Measurements from ENCODE around the gene LHPP.
"Not testable (repeated sequence)": the region's sequence is repeated elsewhere in the genome, so short reads cannot be mapped to it uniquely, and the experiment has no call there.

The LHPP gene

DNA sequence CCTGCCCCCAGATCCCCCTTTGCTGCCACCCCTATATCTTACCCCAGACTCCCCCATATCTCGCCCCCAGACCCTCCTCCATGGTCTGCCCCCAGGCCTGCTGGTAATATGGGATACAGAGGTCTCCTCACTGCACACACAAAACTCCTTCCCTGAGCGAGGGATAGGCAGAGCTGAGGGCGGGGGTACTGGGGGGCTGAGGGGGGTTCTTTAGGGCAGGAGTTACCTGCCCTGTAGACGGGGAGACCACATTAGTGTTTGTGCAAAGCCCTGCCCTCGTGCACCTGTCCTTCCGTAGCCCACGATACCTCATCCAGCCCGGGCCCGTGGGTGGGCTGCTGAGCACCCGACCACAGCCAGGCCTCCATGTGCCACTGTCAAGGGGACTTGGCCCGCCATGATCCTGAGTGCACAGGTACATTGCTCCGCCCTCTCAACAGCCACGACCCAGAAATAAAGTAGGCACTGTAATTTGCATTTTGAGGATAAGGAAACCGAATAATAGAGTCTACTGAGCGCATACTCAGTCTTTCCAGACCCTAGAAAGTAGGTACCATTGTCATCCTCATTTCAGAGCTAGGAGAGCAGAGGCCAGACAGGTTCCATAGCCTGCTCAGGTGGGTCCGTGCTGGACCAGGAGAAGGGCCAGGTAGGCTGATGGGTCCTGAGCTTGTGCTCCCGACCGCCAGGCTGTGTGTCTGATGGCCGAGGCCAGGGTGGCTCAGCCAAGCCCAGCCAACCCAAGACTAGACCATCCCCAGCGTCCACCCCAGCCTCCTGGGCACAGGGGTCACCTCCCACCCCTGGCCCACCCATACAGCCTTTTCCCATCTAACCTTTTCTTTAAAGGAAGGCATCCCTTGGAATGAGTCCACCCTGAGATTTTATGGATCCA, 115.2 kb downstream of the LHPP start:
- DNase-seq = no peak

DNA sequence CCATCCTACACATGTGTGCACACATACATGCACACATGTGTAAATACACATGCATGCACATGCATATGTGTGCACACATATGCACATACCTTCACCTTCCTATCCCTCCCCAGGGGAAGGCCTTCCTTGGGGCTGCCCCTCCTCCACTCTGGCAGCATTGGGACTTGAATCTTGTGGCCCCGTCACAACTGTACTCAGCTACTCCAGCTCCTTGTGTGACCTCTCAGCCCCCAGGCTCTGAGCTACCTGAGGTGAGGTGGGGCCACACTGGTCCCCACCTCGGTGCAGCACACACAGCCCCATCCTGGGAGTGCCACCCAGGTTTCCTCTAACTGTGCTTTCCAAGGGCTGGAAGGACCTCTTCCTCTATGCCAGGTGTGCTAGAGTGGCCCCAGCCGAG, 116.0 kb downstream of the LHPP start:
- no peak for DNase-seq

GRCh38 chr10:124578231-124579010, 116.8 kb downstream of the LHPP start:
- no peak for DNase-seq

DNA sequence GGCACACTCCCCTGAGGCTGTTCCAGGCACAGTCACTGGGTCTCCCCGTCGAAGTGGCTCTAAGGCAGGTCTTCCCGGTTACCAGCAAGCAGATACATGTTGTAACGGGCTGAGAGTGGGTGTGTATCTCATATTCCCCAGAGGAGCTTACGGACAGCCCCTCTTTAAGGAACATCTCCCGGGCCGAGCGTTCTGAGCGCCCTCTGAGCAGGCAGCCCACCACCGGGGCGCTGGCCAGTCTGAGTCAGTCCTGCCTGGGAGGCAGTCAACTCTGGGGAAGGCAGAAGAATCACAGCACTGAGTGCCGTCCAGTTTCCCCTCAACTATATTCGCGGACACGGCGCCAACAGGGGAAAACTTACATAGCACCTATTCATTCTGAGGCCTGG, 117.4 kb downstream of the LHPP start:
- no peak for DNase-seq

DNA sequence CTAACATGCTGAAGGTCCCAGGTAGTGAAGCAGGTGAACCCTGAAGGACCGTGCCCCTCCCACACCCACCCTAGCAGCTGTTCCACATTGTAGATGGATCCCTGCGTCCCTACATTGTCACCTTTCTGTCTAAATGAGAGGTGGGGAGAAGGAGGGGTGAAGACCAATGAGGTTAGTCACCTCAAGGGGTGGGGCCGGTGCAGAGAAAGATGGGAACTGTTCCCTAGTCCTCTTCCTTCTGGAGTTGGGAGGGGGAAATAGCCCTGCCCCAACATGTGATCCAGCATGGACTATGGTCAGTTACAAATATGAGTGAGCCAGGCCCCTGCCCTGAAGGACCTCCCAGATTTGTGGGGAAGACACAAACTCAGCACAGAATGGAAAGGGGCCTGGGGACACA, 124.5 kb downstream of the LHPP start:
- no peak for DNase-seq

GRCh38 chr10:124587811-124588211, 126.2 kb downstream of the LHPP start:
- no peak for DNase-seq

DNA sequence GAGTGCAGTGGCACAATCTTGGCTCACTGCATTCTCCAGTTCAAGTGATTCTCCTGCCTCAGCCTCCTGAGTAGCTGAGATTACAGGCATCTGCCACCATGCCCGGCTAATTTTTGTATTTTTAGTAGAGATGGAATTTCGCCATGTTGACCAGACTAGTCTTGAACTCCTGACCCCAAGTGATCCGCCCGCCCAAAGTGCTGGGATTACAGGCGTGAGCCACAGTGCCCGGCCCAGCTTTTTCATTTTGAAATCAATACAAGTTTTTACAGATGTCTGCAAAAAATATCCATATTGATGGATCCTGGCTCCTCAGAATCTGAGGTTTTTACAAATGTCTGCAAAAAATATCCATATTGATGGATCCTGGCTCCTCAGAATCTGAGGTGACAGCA, 126.7 kb downstream of the LHPP start:
- DNase-seq = not testable (repeated sequence)

- no peak for DNase-seq
These were observed 127.3 kb downstream of the LHPP start for GRCh38 chr10:124588736-124589490.

- DNase-seq = peak; percentile 71
These were observed 127.9 kb downstream of the LHPP start for GRCh38 chr10:124589491-124590041.

GRCh38 chr10:124590216-124591122, 128.8 kb downstream of the LHPP start:
- DNase-seq = no peak

- no peak for DNase-seq
These were observed 129.5 kb downstream of the LHPP start for GRCh38 chr10:124591123-124591495.

DNA sequence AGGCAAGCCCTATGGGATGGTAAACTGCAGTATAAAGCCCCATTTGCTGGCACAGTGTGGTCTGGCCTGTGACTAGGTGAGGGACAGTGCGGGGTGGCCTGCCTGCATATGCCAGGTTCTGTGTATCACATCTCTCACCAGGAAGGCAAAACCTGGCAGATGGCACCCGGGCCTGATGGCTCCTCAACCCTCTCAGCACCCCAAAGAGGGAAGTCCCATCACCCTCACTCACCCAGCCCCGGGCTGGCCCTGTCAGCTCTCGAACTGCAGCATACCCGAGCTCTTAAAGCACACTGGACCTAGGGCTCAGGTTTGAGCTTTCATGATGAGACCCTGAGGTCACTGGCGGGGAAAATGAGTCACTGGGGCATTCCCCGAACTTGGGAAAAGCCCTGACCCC, 130.5 kb downstream of the LHPP start:
- no peak for DNase-seq

GRCh38 chr10:124592736-124593430, 131.3 kb downstream of the LHPP start:
- no peak for DNase-seq

GRCh38 chr10:124593431-124593985, 131.9 kb downstream of the LHPP start:
- no peak for DNase-seq

DNA sequence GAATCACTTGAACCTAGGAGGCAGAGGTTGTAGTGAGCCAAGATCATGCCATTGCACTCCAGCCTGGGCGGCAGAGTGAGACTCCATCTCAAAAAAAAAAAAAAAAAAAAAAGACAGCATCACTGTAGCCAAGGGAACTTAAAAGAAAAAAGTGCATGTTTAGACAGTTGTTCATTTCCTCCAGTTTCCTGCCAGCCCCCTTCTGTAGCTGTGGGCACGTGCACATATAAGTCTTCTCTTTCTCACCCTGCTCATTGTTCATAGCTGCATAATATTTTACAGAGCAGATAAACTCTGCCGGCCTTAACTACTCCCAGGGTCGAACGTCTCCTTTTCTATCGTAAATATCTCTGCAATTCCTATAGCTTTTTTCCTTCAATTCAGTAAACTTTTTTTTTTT, 132.6 kb downstream of the LHPP start:
- no peak for DNase-seq

DNA sequence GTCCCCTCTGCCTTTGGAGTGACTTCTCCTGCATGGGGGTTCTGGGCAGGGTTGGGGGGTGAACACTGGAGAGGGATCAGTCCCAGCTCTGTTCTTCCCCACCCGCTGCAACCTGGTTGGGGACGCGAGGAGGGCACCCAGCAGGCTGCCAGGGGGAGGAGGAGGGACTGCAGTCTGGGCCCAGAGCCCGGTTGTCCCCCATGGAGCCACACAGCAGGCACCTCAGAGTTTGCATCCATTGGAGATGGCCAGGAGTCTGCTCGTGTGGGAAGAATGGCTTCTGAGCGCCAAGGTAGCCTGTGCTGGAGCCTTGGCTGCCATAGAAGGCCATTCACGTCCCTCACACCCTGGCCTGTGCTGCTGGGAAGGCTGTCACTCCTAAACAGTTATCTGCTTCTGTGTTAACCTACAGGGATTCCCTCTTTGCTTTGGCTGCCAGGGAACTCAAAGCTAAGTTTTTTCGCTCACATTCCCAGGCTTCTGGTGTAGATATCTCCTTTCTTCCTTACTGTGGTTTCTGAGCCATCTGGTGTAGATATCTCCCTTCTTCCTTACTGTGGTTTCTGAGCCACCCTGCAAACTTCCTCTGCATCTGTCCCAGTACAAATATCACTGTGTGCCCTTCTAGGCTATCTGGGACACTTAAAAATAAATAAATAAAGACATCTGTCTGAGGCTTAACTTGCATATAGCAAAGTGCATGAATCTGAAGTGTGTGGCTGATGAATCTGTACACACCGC, 133.7 kb downstream of the LHPP start:
- DNase-seq = no peak

- DNase-seq = no peak
These were observed 134.6 kb downstream of the LHPP start for GRCh38 chr10:124596116-124596785.

DNA sequence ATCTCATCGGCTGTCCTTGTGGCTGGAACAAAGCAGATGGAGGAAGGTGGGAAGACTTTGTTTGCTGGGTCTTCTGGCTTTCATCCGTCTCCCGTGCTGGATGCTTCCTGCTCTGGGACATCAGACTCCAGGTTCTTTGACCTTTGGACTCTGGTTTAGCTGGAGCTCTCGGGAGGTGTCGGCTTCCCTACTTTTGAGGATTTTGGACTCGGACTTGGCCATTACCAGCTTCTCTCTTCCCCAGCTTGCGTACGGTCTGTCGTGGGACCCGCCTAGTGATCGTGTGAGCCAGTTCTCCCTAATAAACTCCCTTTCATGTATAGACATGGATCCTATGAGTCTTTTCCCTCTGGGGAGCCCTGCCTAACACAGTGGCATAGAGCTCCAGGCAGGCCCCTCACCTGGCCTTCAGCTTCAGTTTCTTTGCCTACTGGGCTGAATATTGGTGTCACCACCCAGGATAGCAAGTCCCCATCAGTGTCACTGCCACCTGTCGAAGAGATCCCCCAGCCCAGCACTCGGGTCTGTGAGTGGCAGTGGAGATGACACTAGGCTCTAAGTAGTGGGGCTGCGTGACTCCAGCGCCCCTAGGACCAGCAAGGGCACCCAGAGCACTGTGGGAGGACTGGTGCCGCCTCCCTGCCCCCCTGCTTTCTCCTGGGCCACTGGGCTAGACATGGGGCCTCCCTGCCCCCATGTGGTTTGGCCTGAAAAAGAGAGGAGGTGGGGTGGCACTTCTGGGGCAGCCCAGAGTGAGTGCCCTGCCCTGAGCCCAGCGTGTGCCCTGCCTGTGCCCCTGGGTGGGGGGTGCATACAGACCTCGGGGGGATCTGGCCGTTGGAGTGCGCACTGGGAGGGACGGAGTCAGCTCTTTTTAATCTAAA, 135.6 kb downstream of the LHPP start:
- no peak for DNase-seq

DNA sequence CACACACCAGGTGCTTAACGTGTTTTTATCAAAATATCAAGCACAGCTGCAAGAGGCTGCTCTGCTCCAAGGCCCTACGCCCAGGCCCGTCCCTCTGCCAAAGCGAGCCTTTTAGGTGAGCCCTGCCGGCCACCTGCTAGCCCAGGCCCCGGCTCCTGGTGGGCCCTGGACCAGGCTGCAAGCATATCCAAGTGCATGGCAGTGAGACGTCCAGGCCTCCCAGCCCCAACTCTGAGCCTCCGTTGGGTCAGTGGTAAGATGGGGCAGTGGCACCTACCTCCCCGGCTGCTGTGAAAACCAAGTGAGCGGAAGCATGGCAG, 136.2 kb downstream of the LHPP start:
- DNase-seq = no peak

All from NCI-H1092 (cell line).